22Rv1 (cell line): ENCODE data around the gene FBXL4.

ENCODE experiments used
- CTCF ChIP-seq: fragments of 450-650 bp; IDR thresholded peaks from 2 replicates; pipeline ENCODE4 v1.5.1; 2017; ENCODE audit warnings: mild to moderate bottlenecking
- ZFX ChIP-seq: fragments of 450-650 bp; IDR thresholded peaks from 2 replicates; pipeline ENCODE4 v1.6.1; 2017; ENCODE audit warnings: antibody characterized with exemption, borderline replicate concordance

GRCh38 chr6:98942263-98942803 is 5.4 kb downstream of the FBXL4 start:
- TF ChIP-seq CTCF (peak; percentile 9; the same call in 1 of the 2 replicates), ZFX (no peak)
